HG02588 (cell line): ENCODE results near the gene FOXA3.
"Not testable (repeated sequence)": the region's sequence is repeated elsewhere in the genome, so short reads cannot be mapped to it uniquely, and the experiment has no call there.

Source experiments
- ATAC-seq: cut with Tn5 transposase; IDR thresholded peaks from one replicate; pipeline ENCODE4 v1.9.1; 2021; ENCODE audit warnings: mild to moderate bottlenecking, moderate library complexity; ENCODE audit not compliant: unreplicated experiment

Gene FOXA3

DNA sequence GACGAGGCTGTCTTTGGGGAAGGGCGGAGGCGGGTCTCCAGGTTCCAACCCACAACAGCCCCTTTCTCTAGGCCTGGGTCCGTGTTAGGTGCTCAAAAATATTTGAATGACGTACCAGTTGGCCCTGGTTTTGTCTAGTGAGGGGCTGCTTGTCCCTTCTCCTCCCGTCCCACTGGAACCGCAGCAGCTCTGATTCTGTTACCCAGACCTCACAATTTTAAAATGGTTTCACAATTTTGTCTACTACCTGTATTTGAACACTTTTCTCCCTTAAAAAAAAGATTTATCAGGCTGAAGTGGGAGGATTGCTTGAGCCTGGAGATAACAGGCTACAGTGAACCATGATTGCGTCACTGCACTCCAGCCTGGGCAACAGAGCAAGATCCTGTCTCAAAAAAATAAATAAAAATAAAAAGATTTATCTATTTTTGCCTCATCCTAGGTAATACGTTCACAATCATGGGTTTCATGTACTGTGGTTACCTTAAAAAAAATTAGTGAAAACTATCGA, 23.1 kb downstream of the FOXA3 start:
- no peak for ATAC-seq

DNA sequence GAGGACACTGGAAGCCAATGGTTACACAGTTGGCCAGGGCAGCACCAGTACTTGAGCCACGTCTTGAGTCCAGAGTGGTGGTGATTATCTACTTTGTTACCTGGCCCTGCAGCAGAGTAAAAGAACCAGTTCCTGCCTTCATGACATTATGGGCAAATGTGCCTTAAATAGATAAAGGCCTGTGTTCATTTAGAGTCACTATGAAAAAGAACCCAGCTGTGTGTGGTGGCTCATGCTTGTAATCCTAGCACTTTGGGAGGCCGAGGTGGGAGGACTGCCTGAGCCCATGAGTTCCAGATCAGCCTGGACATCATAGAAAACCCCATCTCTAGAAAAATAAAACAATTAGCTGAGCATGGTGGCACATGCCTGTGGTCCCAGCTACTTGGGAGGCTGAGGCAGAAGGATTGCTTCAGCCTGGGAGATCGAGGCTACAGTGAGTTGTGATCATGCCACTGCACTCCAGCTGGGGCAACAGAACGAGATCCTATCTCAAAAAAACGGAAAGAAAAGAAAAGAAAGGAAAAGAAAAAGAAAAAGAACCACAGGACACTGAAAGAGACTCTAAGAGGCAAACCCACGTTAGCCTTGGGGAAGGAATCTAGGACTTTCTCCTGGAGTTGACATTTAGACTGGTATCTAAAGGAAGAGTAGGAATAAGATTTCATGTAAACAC, 25.2 kb downstream of the FOXA3 start:
- no peak for ATAC-seq

DNA sequence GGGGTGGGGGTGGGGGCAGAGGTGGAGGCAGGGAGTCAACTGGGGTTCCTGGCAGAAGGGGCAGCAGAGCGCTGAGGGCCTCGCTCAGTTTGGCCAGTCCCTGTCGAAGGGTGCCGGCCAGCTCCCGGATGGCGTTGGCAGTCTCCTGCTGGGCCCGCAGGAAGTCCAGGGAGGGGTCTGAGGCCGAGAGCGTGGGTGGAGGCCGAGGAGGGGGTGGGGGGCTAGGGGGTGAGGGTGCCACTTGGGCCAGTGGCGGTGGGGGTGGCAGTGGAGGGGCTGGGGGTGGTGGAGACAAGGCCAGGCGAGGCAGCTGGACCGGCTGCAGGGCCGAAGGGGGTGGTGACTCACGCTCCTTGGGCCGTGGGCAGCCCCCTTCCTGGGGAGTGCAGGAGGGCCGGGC, 26.8 kb downstream of the FOXA3 start:
- no peak for ATAC-seq

DNA sequence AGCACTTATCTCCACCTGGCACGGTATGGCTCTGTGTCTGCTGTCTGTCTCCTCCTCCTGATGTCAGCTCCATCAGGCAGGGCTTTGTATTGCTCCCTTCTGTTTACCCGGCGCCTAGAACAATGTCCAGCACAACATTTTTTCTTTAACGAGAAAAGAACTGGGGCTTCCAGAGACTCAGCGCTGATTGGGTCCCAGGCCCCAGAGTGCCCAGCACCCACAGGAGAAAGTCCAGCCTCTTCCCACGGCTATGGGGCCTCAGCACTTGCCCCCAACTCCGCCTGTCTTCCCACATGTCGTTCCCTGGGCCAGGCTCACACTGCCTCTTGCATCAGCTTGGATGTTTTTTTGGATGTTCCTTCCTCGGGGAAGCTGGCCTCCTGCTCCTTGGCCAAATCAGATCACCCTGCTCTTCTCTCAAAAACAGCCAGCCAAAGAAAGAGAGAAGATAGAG, 31.4 kb downstream of the FOXA3 start:
- ATAC-seq = no peak

DNA sequence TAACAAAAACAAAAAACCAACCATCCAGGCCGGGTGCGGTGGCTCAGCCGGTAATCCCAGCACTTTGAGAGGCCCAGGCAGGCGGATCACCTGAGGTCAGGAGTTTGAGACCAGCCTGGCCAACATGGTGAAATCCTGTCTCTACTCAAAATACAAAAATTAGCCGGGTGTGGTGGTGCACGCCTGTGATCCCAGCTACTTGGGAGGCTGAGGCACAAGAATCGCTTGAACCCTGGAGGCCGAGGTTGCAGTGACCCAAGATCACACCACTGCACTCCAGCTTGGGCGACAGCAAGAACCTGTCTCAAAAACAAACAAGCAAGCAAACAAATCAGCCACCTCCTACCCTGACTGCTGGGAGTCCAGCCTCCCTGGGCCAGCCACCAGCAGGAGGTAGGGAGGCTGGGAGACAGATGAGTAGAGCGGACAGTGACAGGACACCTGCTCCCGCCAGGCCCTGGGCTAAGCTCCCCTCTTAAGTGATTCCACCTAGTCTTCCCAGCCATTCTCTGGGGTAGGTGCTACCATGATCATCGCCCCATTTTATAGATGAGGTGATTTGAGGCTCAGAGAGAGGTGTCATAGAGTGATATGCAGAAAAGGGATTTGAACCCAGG, 32.0 kb downstream of the FOXA3 start:
- ATAC-seq = not testable (repeated sequence)

DNA sequence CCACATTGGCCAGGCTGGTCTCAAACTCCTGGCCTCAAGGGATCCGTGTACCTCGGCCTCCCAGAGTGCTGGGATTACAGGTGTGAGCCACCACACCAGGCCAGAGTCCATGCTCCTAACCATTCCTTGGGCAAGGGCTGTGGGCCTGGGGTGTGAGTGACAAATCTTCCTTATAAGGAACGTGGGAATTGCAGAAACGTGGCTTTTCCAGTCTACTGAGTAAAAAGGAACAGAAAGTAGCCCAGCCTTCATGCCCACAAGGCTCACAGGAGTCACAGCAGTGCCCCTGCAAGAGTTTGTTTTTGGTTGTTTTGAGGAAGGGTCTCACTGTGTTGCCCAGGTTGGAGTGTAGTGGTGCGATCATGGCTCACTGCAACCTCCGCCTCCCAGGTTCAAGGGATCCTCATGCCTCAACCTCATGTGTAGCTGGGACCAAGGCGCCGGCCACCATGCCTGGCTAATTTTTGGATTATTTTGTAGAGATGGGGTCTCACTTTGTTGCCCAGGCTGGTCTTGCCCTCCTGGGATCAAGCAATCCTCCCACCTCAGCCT, 33.2 kb downstream of the FOXA3 start:
- no peak for ATAC-seq

DNA sequence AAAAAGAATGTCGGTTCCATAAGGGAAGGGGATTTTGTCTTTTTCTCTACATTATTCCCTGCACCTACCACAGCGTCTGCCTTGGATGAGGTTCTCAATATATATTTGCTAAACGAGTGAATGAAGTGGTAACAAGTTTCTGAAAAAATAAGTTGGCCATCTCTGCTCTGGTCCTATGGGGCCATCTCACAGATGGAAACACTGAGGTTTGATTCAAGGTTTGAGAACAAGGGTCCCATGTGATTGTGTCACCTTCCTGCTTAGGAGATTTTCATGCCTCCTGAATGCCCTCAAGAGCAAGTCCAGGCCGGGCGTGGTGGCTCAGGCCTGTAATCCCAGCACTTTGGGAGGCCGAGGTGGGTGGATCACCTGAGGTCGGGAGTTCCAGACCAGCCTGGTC, 35.1 kb downstream of the FOXA3 start:
- ATAC-seq = no peak

DNA sequence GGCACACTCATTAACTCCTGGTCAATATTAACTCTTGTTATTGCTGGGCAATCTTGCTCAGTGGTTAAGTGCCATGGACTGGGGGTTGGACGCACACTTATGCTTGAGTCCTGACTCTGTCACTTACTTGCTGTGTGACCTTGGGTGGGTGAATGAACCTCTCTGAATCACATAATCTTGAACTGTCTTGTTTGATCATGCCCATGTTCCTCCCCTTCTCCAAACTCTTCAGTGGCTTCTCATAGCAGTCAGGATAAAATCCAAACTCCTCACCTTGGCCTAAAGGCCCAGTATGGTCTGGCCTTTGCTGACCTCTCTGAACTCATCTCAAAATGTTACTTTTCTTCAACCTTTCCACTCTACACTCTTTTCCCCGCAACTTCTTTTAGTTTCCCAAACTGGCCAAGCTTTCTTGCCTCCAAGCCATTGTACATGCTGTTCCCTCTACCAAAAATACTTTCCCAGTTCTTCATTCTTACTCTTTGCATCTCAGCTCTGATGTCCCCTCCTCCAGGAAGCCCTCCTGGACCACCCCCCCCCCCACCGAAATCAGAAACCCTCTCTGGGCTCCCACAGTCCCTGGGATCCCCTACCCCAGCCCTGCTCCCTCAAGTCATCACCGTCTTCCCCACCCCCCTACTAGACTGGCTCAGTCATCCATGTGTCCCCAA, 35.9 kb downstream of the FOXA3 start:
- no peak for ATAC-seq

DNA sequence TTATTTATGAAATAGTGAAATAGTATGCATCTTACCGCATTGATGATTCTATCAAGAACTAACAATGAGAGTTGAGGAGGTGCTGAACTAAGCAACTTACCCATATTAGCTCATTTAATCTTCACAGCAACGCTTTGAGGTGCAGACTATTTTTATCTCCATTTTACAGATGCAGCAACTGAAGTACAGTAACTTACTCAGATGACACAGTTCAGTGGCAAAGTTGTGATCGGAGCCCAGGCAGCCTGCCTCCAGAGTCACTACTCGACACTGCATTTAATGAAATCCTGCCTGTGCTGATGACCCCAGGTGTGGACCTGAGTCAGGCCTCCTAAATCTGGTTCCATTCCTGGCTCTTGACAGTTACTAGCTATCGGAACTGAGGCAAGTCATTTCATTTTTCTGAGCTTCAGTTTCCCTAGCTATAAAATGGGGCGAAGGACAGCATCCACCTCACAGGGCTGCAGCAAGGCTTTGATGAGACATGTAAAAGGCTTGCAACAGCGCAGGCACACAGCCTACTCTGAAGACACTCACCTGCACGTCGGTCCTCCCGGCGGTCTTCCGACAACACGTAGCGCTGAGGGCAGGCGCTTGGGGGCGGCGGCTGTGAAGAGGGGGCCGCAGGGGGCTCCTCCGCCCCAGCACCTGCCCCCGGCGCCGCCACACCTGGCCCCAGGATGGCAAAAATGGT, 36.8 kb downstream of the FOXA3 start:
- ATAC-seq = no peak

DNA sequence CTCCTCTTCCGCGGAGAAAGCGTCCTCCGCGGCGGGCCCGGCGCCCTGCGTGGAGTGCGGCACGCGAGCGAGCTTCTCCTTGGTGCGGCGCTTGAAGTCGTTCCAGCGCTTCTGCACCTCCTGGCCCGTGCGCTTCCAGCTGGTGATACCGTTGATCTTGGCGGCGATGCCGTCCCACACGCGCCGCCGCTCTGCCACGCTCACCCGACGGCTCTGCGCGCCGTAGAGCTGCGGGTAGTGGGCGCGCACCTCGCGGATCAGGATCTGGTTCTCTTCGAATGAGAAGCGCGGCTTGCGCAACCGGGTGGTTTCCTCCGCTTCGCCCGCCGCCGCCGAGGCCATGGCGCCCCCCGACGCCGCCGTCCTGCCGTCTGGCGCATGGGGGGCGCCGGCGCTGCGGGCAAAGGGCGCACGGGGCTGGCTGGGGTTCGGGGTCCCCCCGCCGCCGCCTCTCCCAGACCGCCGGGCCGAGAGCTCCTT, 37.3 kb downstream of the FOXA3 start:
- no peak for ATAC-seq

DNA sequence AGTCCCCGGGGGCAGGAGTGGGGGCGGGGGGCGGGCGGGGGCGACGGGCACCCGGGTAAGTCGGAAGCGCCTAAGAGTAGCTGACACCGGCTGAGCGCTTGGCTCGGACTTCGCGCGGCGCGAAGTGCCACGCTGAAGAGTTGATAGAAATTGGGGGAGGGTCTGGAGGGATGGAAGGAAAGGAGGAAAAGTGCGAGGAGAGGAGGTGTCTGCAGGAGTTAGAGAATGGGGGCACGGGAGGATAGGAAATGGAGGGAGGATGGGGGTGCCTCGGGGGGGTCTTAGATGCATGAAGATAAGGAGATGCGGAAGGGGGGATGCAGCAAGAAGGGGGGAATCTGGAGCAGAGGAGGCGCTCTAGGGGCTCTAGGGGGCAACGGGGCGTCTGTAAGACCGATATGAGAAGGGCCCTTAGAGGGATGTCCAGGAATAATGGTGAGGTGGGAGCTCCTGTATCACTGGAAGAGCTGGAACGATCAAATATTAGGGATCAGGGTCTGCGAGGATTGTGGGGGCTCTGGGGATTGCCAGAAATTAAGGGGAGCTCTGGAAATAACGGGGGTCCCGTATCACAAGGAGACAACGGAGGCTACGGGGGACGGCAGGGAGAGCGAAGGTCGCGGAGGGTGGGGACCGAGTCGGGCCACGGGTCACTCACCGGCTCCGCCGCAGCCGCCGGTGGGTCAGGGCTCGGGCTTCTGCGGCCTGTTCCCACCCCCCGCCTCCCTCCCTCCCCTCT, 38.0 kb downstream of the FOXA3 start, which contains the start of gene MYPOP:
TSS of gene MYPOP (minus strand) at position 702 of the 739 bp plus-strand sequence. CDS start 840 bp downstream, outside the sequence.
- ATAC-seq = no peak

DNA sequence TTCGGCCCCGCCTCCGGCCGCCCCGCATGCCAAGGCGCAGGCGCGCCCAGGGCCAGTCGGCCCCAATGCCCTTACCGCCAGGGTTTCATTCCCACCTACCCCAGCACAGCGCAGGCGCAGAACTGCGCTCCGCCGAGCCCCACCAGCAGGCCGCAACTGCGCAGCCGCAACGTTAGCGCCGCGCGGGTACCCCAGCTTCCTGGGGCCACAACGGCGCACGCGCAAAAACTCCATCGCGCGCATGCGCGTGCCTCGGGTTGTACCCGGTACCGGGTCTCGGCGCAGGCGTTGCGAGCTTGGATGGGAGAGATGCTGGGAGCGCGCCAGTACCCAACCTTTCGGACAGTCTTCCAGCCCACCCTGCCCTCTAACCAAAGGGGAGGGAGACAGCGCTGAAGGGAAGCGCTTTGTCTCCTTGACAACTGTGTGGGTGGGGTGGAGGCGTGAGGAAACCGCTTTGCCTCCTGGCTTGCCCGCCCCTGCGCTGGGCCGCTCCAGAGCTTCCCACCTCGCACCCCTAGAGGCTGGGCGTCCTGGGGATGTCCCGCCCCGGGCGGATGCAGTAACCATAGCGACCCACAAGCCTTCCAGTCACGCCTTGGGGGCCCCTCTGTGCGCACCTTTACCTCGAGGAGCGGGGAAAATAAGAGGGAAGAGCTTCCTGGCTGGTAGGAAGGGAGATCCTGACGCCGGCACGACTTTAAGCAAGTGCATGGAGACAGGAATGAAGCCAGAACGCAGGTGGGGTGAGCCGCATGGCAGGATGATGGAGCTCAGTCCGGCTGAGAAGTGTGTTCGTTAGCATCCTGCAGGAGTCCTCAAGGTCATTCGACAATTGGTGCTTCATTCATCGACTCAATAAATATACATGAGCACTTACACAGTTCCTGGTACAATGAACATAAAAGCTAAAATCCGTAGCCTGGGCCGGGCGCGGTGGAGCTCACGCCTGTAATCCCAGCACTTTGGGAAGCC, 38.8 kb downstream of the FOXA3 start:
- ATAC-seq = peak; percentile 89

DNA sequence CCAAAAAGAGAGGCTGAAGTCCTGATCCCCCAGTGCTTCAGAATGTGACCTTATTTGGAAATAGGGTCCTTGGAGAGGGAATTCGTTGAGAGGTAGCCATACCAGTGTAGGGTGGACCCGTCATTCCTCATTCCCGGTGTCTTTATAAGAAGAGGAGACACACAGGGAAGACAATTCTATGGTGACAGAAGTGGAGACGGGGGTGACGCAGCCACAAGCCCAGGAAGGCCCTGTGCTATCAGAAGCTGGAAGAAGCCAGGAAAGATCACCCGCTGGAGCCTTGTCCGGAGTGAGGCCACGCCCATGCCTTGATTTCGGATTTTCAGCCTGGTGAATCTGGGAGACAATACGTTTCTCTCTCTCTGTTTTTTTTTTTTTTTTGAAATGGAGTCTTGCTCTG, 40.9 kb downstream of the FOXA3 start:
- no peak for ATAC-seq

DNA sequence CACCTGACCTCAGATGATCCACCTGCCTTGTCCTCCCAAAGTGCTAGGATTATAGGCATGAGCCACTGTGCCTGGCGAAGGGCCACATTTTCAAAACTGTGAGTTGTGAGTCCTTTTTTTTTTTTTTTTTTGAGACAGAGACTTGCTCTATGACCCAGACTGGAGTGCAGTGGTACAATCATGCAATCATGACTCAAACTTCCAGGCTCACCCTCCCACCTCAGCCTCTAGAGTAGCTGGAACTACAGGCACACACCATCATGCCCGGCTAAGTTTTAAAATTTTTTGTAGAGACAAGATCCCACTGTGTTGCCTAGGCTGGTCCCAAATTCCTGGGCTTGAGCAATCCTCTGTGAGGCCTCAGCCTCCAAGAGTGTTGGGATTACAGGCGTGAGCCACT, 42.1 kb downstream of the FOXA3 start:
- no peak for ATAC-seq

DNA sequence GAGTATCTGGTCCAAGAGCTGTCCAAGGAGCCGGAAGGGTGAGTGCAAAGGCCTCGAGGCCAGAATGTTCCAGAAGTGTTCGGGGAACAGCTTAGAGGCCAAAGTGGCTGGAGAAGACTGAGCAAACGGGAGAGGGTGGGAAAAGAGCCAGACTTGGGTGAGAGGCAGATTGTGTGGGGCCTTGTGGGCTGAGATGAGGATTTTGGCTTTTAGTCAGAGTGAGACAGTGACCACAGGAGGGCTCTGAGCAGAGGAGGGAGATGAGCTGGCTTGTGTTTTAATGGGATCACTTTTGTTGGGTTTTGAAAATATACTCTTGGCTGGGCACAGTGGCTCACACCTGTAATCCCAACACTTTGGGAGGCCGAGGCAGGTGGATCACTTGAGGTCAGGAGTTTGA, 44.8 kb downstream of the FOXA3 start:
- ATAC-seq = no peak

DNA sequence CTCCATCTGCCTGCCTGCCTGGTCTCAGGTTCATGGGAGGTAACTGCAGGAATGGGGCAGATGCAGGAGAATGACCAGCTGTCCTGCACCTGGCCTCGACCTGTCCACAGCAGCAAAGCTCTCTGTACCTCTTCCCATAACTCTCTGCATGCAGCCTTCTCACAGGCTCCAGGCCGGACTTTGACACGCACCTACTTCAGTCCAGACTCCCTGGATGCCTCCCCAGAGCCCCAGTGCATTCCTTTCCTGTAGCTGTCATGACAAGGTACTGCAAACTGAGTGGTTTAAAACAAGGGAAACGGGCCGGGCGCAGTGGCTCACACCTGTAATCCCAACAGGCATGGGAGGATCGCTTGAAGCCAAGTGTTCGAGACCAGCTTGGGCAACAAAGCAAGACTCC, 47.2 kb downstream of the FOXA3 start:
- ATAC-seq = no peak

DNA sequence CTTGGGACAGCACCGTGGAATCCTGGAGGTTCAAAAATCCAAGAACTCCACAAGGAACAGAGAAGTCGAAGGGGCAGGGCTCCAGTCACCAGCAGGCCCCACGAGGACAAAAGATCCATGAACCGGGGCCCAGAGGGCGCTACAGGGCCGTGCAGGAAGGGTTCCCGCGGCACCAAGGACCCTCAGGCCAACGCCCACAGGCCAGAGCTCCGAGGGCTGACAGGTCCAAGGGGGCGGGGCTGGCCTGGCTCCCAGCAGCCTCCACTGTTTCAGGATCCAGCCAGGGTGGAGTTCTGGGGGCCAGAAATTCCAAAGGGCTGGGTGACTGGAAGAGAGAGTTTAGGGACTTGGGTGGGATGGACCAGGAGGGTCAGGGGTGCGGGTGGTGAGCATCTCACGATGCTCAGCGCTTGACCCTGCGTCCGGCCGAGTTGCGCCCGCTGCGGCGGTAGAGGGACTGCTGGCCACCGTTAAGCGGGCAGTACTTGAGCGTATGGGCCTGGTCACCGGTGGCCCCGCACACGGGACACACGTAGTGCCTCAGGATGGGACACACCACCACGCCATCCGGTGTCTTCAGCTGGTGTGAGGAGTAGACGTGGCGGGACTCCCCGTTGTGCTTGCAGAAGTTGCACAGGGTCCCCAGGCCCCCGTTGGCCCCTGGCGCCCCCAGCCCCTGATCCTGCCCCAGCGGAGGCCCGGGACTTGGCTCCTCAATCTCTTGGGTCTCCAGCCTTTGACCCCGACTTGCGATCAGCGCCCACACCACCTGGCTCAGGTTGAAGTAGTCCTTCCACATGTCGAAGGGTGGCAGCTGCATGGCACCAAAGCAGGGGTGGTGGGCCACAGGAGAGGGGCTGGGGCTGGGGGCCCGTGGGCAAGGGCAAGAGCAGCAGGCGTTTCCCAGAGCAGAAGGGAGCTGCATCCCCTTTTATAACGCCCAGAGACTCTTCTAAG, 50.0 kb downstream of the FOXA3 start, which contains the start of gene NANOS2:
TSS of gene NANOS2 (minus strand) at position 905 of the 957 bp plus-strand sequence. CDS start at position 820, 85 bp downstream.
- no peak for ATAC-seq
